Measurements from ENCODE around the gene CYTH2. TPM values are rescaled to one million over a fixed set of nuclear protein-coding genes. Genes with fewer than 3 reads are reported as not detected.

The CYTH2 gene
- total RNA-seq (2012; rRNA removed): 21.5 and 23.8 TPM in 2 replicates

- Histone ChIP-seq H3K4me2 (ENCODE audit: low read length) (peak within 1 kb of the TSS; percentile 96), H3K4me1 (ENCODE audit: control insufficient read depth, insufficient read depth, low read length) (peaks cover 22% of the 10 kb centered on the region), H3K36me3 (ENCODE audit: insufficient read depth, low read length) (peaks cover 40% of the 10 kb centered on the region), H3K9me3 (replicated peaks; ENCODE audit: low read length) (no peaks in the 10 kb centered on the region), H3K27me3 (ENCODE audit: control insufficient read depth, insufficient read depth, low read length) (no peaks in the 10 kb centered on the region), H3K9ac (ENCODE audit: low read depth, low read length) (peak within 1 kb of the TSS; percentile 99), H3K4me3 (ENCODE audit: low read length) (peak within 1 kb of the TSS; percentile 92)
Observed at GRCh38 chr19:48469289-48469881, at the start of gene CYTH2. TSS of gene CYTH2 (plus strand) at chr19:48469369. CDS start at chr19:48469508, 139 bp downstream.

- Histone ChIP-seq H3K27me3 (ENCODE audit: control insufficient read depth, insufficient read depth, low read length) (peaks cover 5% of the 10 kb centered on the region), H3K4me3 (ENCODE audit: low read length) (no peak overlapping the region)
Observed at GRCh38 chr19:48421548-48421947, 47.6 kb upstream of the CYTH2 start.

GRCh38 chr19:48424694-48425219 is 44.4 kb upstream of the CYTH2 start:
- no peaks in the 10 kb centered on the region for H3K9me3 ChIP-seq (replicated peaks; ENCODE audit: low read length)
- H3K4me1 ChIP-seq (ENCODE audit: control insufficient read depth, insufficient read depth, low read length): peaks cover 7% of the 10 kb centered on the region
- peak overlapping the region; percentile 72 for H3K4me2 ChIP-seq (ENCODE audit: low read length)
- H3K27me3 ChIP-seq (ENCODE audit: control insufficient read depth, insufficient read depth, low read length): no peaks in the 10 kb centered on the region
- H3K9ac ChIP-seq (ENCODE audit: low read depth, low read length): peak overlapping the region; percentile 61
- no peak overlapping the region for H3K4me3 ChIP-seq (ENCODE audit: low read length)
- no peaks in the 10 kb centered on the region for H3K36me3 ChIP-seq (ENCODE audit: insufficient read depth, low read length)

More at GRCh38 chr19:48421548-48421947, 47.6 kb upstream of the CYTH2 start:
- H3K36me3 ChIP-seq (ENCODE audit: insufficient read depth, low read length): no peaks in the 10 kb centered on the region
- H3K4me1 ChIP-seq (ENCODE audit: control insufficient read depth, insufficient read depth, low read length): peaks cover 7% of the 10 kb centered on the region
- no peak overlapping the region for H3K9ac ChIP-seq (ENCODE audit: low read depth, low read length)
- H3K4me2 ChIP-seq (ENCODE audit: low read length): no peak overlapping the region
- no peaks in the 10 kb centered on the region for H3K9me3 ChIP-seq (replicated peaks; ENCODE audit: low read length)

- H3K4me2 ChIP-seq (ENCODE audit: low read length): no peak overlapping the region
- H3K27me3 ChIP-seq (ENCODE audit: control insufficient read depth, insufficient read depth, low read length): no peaks in the 10 kb centered on the region
- no peaks in the 10 kb centered on the region for H3K9me3 ChIP-seq (replicated peaks; ENCODE audit: low read length)
- H3K4me1 ChIP-seq (ENCODE audit: control insufficient read depth, insufficient read depth, low read length): peaks cover 7% of the 10 kb centered on the region
- no peak overlapping the region for H3K4me3 ChIP-seq (ENCODE audit: low read length)
- H3K9ac ChIP-seq (ENCODE audit: low read depth, low read length): no peak overlapping the region
- no peaks in the 10 kb centered on the region for H3K36me3 ChIP-seq (ENCODE audit: insufficient read depth, low read length)
Observed at GRCh38 chr19:48428670-48429069, 40.5 kb upstream of the CYTH2 start.

- Histone ChIP-seq H3K4me2 (ENCODE audit: low read length) (no peak overlapping the region), H3K4me3 (ENCODE audit: low read length) (no peak overlapping the region), H3K27me3 (ENCODE audit: control insufficient read depth, insufficient read depth, low read length) (no peaks in the 10 kb centered on the region), H3K36me3 (ENCODE audit: insufficient read depth, low read length) (no peaks in the 10 kb centered on the region), H3K4me1 (ENCODE audit: control insufficient read depth, insufficient read depth, low read length) (no peaks in the 10 kb centered on the region), H3K9ac (ENCODE audit: low read depth, low read length) (no peak overlapping the region), H3K9me3 (replicated peaks; ENCODE audit: low read length) (no peaks in the 10 kb centered on the region)
Observed at GRCh38 chr19:48433337-48433736, 35.8 kb upstream of the CYTH2 start.

- H3K9me3 ChIP-seq (replicated peaks; ENCODE audit: low read length): no peaks in the 10 kb centered on the region
- no peak overlapping the region for H3K4me2 ChIP-seq (ENCODE audit: low read length)
- H3K9ac ChIP-seq (ENCODE audit: low read depth, low read length): no peak overlapping the region
- peaks cover 3% of the 10 kb centered on the region for H3K27me3 ChIP-seq (ENCODE audit: control insufficient read depth, insufficient read depth, low read length)
- no peaks in the 10 kb centered on the region for H3K36me3 ChIP-seq (ENCODE audit: insufficient read depth, low read length)
- no peaks in the 10 kb centered on the region for H3K4me1 ChIP-seq (ENCODE audit: control insufficient read depth, insufficient read depth, low read length)
- no peak overlapping the region for H3K4me3 ChIP-seq (ENCODE audit: low read length)
Observed at GRCh38 chr19:48436586-48436985, 32.6 kb upstream of the CYTH2 start.

- H3K27me3 ChIP-seq (ENCODE audit: control insufficient read depth, insufficient read depth, low read length): peaks cover 16% of the 10 kb centered on the region
- H3K4me1 ChIP-seq (ENCODE audit: control insufficient read depth, insufficient read depth, low read length): peaks cover 17% of the 10 kb centered on the region
- H3K4me2 ChIP-seq (ENCODE audit: low read length): no peak overlapping the region
- H3K9ac ChIP-seq (ENCODE audit: low read depth, low read length): no peak overlapping the region
- no peak overlapping the region for H3K4me3 ChIP-seq (ENCODE audit: low read length)
- H3K9me3 ChIP-seq (replicated peaks; ENCODE audit: low read length): no peaks in the 10 kb centered on the region
- H3K36me3 ChIP-seq (ENCODE audit: insufficient read depth, low read length): no peaks in the 10 kb centered on the region
Observed at GRCh38 chr19:48441360-48442050, 27.7 kb upstream of the CYTH2 start.

- H3K27me3 ChIP-seq (ENCODE audit: control insufficient read depth, insufficient read depth, low read length): peaks cover 16% of the 10 kb centered on the region
- no peak overlapping the region for H3K9ac ChIP-seq (ENCODE audit: low read depth, low read length)
- H3K4me1 ChIP-seq (ENCODE audit: control insufficient read depth, insufficient read depth, low read length): peaks cover 19% of the 10 kb centered on the region
- peaks cover 2% of the 10 kb centered on the region for H3K36me3 ChIP-seq (ENCODE audit: insufficient read depth, low read length)
- H3K9me3 ChIP-seq (replicated peaks; ENCODE audit: low read length): no peaks in the 10 kb centered on the region
- no peak overlapping the region for H3K4me2 ChIP-seq (ENCODE audit: low read length)
- H3K4me3 ChIP-seq (ENCODE audit: low read length): no peak overlapping the region
Observed at GRCh38 chr19:48442116-48443035, 26.8 kb upstream of the CYTH2 start.

- H3K9me3 ChIP-seq (replicated peaks; ENCODE audit: low read length): no peaks in the 10 kb centered on the region
- H3K9ac ChIP-seq (ENCODE audit: low read depth, low read length): no peak overlapping the region
- peak overlapping the region; percentile 63 for H3K4me2 ChIP-seq (ENCODE audit: low read length)
- H3K4me3 ChIP-seq (ENCODE audit: low read length): peak overlapping the region; percentile 30
- peaks cover 16% of the 10 kb centered on the region for H3K27me3 ChIP-seq (ENCODE audit: control insufficient read depth, insufficient read depth, low read length)
- H3K4me1 ChIP-seq (ENCODE audit: control insufficient read depth, insufficient read depth, low read length): peaks cover 19% of the 10 kb centered on the region
- H3K36me3 ChIP-seq (ENCODE audit: insufficient read depth, low read length): peaks cover 9% of the 10 kb centered on the region
Observed at GRCh38 chr19:48443256-48443655, 25.9 kb upstream of the CYTH2 start.

GRCh38 chr19:48443731-48444128 is 25.4 kb upstream of the CYTH2 start:
- Histone ChIP-seq H3K4me1 (ENCODE audit: control insufficient read depth, insufficient read depth, low read length) (peaks cover 19% of the 10 kb centered on the region), H3K27me3 (ENCODE audit: control insufficient read depth, insufficient read depth, low read length) (peaks cover 16% of the 10 kb centered on the region), H3K36me3 (ENCODE audit: insufficient read depth, low read length) (peaks cover 14% of the 10 kb centered on the region), H3K4me2 (ENCODE audit: low read length) (peak overlapping the region; percentile 87), H3K9me3 (replicated peaks; ENCODE audit: low read length) (no peaks in the 10 kb centered on the region), H3K9ac (ENCODE audit: low read depth, low read length) (no peak overlapping the region), H3K4me3 (ENCODE audit: low read length) (no peak overlapping the region)

All from skeletal muscle satellite cell (primary cell).